NCI-H774 (cell line): ENCODE data around the gene SCGB1C2.

Experiments used
- DNase-seq: peaks from one replicate; lab custom pipeline; 2025; lab: John Stamatoyannopoulos, UW

Gene SCGB1C2

DNA sequence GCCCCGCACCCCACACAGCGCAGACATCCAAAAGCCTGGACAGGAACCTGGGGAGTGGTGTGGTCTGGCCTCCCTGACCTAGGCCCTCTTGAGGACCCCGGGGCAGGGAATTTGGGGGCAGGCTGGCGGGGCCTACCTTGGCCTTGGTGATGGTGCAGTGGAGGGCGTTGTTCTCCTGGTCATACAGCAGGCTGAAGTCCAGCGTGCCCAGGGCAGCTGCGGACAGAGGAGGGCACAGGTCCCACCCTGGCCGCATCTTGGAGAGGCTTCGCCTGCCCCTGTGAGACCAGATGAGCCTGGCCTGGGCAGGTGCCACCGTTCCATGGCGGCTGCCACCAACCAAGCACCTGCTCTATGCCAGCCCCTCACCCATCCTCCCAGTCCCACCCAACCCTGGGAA lies 35.0 kb downstream of the SCGB1C2 start:
- no peak for DNase-seq

- DNase-seq, result no peak
Measured at GRCh38 chr17:173166-173911, 36.0 kb downstream of the SCGB1C2 start.

DNA sequence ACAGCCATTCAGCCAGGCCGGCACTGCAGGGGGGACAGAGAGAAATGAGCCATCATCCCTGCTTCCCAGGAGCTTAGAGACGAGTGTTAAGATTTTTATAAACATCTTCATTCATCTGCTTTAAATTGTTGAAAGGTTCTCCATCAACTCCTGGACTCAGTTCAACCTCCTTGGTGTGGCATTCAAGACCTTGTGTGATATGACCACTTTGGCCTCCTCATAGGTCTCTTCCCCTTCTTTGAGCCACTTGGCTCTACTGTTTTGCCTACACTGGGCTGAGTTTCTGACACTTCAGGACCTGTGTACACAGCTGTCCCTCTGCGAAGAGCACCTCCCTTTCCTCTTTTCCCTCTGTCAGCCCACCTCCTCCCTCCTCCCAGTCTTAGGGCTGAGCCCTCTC lies 39.8 kb downstream of the SCGB1C2 start:
- no peak for DNase-seq

DNA sequence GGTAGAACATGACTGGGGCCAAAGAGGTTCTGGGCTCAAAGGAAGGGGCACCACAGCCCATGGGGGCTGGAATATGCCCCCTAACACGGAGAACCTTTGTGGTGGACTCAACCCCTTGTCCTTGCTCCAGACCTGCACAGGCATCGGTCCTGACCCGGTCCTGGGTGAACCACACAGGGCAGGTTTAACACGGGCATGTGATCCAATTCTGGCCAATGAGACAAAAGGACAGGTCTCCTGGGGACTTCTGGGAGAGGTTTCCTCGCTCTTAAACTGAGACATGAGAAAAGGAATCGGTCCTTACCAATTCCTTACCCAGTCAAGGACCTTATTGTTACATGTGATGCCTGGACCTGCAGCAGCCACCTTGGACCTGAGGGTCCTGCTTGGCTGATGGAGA lies 40.4 kb downstream of the SCGB1C2 start:
- no peak for DNase-seq

DNA sequence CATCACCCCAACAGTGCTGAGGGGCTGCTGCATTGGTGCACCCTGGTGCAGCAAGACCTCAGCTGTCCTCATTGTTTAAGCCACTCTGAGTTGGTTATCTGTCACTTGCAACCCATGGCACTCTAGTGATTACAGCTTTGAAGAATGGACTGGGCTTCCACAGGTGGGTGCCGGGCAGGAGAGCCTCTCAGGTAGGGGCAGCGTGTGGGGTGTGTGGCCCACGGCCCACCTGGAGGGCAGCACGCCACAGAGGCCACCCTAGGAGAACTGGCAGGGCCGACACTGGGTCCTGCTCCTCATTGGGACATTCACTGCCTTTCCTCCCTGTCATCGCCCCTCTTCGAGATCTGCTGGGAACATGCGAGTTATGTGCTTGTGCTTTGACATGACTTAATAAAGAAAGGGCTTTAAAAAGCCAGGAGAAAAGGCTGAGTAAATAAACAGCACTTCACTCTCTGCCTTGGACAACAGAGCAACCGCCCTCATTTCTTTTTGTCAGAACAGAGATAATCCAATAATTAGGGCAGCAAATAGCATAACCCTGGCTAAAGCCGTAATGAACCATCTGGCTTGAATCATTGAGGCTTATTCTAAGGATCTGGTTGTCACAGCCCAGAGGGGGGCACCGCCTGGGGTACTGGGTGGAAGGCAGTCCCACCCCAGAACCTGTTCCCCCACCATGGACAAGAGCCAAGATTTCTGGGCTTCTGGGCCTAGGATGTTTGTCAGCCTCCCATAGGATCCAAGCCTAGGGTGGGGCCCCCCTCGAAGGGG lies 41.1 kb downstream of the SCGB1C2 start:
- DNase-seq, result no peak

GRCh38 chr17:179066-179432 lies 41.7 kb downstream of the SCGB1C2 start:
- DNase-seq, result no peak

- no peak for DNase-seq
Measured at GRCh38 chr17:179781-180380, 42.5 kb downstream of the SCGB1C2 start.

- DNase-seq, result no peak
Measured at GRCh38 chr17:180381-181244, 43.2 kb downstream of the SCGB1C2 start.

- DNase-seq, result peak; percentile 5
Measured at GRCh38 chr17:181245-182049, 44.1 kb downstream of the SCGB1C2 start, which contains the start of gene DOC2B. DOC2B (minus strand) TSS chr17:181650; CDS start chr17:181479, 171 bp downstream.

- DNase-seq, result no peak
Measured at GRCh38 chr17:182050-182751, 44.8 kb downstream of the SCGB1C2 start.

- DNase-seq, result no peak
Measured at GRCh38 chr17:183021-183420, 45.7 kb downstream of the SCGB1C2 start.

DNA sequence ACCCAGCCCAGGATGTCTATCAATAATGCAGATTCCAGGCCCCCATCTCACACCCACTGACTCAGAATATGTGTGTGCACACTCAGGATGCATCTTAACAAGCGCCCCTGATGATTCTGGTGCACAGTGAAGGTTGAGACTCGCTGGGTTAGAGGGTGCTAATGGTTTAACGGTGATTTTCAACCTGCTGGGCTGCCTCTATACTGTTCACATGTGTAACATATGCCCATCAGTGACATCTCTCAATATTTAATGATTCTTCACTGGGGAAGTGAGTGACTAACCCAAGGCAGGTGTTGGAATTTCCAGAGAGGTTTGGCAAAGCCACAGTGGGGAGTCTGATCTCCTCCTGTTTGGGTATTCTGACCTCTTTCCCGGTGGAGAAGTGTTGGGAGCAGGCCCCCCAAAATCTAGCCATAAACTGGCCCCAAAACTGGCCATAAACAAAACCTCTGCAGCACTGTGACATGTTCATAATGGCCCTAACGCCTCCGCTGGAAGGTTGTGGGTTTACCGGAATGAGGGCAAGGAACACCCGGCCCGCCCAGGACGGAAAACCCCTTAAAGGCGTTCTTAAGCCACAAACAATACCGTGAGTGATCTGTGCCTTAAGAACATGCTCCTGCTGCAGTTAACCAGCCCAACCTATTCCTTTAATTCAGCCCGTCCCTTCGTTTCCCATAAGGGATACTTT lies 48.2 kb downstream of the SCGB1C2 start:
- DNase-seq, result no peak

GRCh38 chr17:187130-187529 lies 49.8 kb downstream of the SCGB1C2 start:
- no peak for DNase-seq
